GM20431 (cell line): Measurements from ENCODE around the gene MCTP1.

ENCODE experiments used
- in situ Hi-C: fragments of 300-500 bp; cut with MseI, MboI; formaldehyde crosslinking; loops from one replicate; pipeline ENCODE4 v1.15.0; 2020; ENCODE audit warnings: low sequenced_read_pairs; ENCODE audit not compliant: unreplicated experiment

Gene MCTP1

GRCh38 chr5:94906750-94907149 is 378.1 kb downstream of the MCTP1 start:
- in situ Hi-C loops, result no loop called here

- in situ Hi-C loops, result no loop called here
Observed at GRCh38 chr5:94903726-94904125, 381.2 kb downstream of the MCTP1 start.

- in situ Hi-C loops, result no loop called here
Observed at GRCh38 chr5:94901191-94901979, 383.5 kb downstream of the MCTP1 start.

- in situ Hi-C loops, result no loop called here
Observed at GRCh38 chr5:94900006-94900505, 384.8 kb downstream of the MCTP1 start.

GRCh38 chr5:94893412-94894135 is 391.3 kb downstream of the MCTP1 start:
- in situ Hi-C loops, result no loop called here

GRCh38 chr5:94891972-94892371 is 392.9 kb downstream of the MCTP1 start:
- in situ Hi-C loops, result no loop called here

- in situ Hi-C loops, result no loop called here
Observed at GRCh38 chr5:94891565-94891964, 393.3 kb downstream of the MCTP1 start.

GRCh38 chr5:94890907-94891306 is 394.0 kb downstream of the MCTP1 start:
- in situ Hi-C loops, result no loop called here

- in situ Hi-C loops, result no loop called here
Observed at GRCh38 chr5:94888674-94889073, 396.2 kb downstream of the MCTP1 start.

- in situ Hi-C loops, result no loop called here
Observed at GRCh38 chr5:94885931-94886330, 399.0 kb downstream of the MCTP1 start.

GRCh38 chr5:94884311-94884710 is 400.6 kb downstream of the MCTP1 start:
- in situ Hi-C loops, result no loop called here

GRCh38 chr5:94872526-94872925 is 412.4 kb downstream of the MCTP1 start:
- in situ Hi-C loops, result no loop called here

- in situ Hi-C loops, result no loop called here
Observed at GRCh38 chr5:94870511-94871183, 414.2 kb downstream of the MCTP1 start.

GRCh38 chr5:94869921-94870320 is 415.0 kb downstream of the MCTP1 start:
- in situ Hi-C loops, result no loop called here

- in situ Hi-C loops, result no loop called here
Observed at GRCh38 chr5:94863951-94864350, 420.9 kb downstream of the MCTP1 start.

GRCh38 chr5:94857111-94857510 is 427.8 kb downstream of the MCTP1 start:
- in situ Hi-C loops, result no loop called here

- in situ Hi-C loops, result no loop called here
Observed at GRCh38 chr5:94856257-94856800, 428.6 kb downstream of the MCTP1 start.

GRCh38 chr5:94855543-94855942 is 429.4 kb downstream of the MCTP1 start:
- in situ Hi-C loops, result no loop called here

GRCh38 chr5:94853120-94853519 is 431.8 kb downstream of the MCTP1 start:
- in situ Hi-C loops, result no loop called here

- in situ Hi-C loops, result no loop called here
Observed at GRCh38 chr5:94850960-94851359, 433.9 kb downstream of the MCTP1 start.
